Activated B cell treated with CpG ODN at 0.5 μM for 24 hours (primary cell): ENCODE measurements around the gene DNAH12. TPM values are rescaled to one million over a fixed set of nuclear protein-coding genes. Genes with fewer than 3 reads are reported as not detected.

Experiments used
- ATAC-seq: fragments of 200-7000 bp; cut with Tn5 transposase; one replicate; pipeline ENCODE4 v1.10.0; 2021; ENCODE audit warnings: low read depth, mild to moderate bottlenecking, moderate library complexity
- CTCF ChIA-PET: fragments of 350-600 bp; sonication (Branson Sonifier 250); formaldehyde crosslinking; loops from one replicate; lab custom pipeline; 2021; ENCODE audit warnings: antibody characterized with exemption; lab: Charles Lee
- POLR2A ChIA-PET: fragments of 350-600 bp; sonication (Branson Sonifier 250); formaldehyde crosslinking; loops from one replicate; lab custom pipeline; 2021; ENCODE audit warnings: antibody characterized with exemption; lab: Charles Lee
- DNase-seq: peaks from one replicate; pipeline ENCODE4 v3.0.0; 2022
- H3K27ac Mint-ChIP-seq: one replicate; pipeline ENCODE4 v1.8.0; 2020; ENCODE audit warnings: mixed read lengths
- H3K27me3 Mint-ChIP-seq: one replicate; pipeline ENCODE4 v1.8.0; 2021; ENCODE audit warnings: mixed read lengths
- H3K36me3 Mint-ChIP-seq: one replicate; pipeline ENCODE4 v1.8.0; 2021; ENCODE audit warnings: low read depth, mixed read lengths
- H3K4me1 Mint-ChIP-seq: one replicate; pipeline ENCODE4 v1.8.0; 2021; ENCODE audit warnings: mixed read lengths
- H3K4me3 Mint-ChIP-seq: one replicate; pipeline ENCODE4 v1.8.0; 2020; ENCODE audit warnings: mild to moderate bottlenecking, mixed read lengths
- H3K9me3 Mint-ChIP-seq: one replicate; pipeline ENCODE4 v1.8.0; 2020; ENCODE audit warnings: mixed read lengths
- CTCF ChIP-seq: fragments of 200-600 bp; IDR thresholded peaks from one replicate; pipeline ENCODE4 v1.8.0; 2022; ENCODE audit warnings: antibody characterized with exemption, mild to moderate bottlenecking
- intact Hi-C: fragments of 100-400 bp; cut with micrococcal nuclease; formaldehyde crosslinking; loops from one replicate; pipeline ENCODE4 v1.15.1; 2024
- total RNA-seq: library from RNA; stranded (reverse); gene quantifications from 2 replicates; pipeline ENCODE4 v1.2.3, GENCODE V29; 2022

The DNAH12 gene
- total RNA-seq, 1 donor from 2014 or later: 0.22 TPM

GRCh38 chr3:57570878-57571277, 26.7 kb upstream of the DNAH12 start:
- POLR2A ChIA-PET: no interaction called here
- CTCF ChIA-PET: no interaction called here
- DNase-seq: no peak
- TF ChIP-seq CTCF: no peak
- H3K9me3 Mint-ChIP-seq: no peaks in the 10 kb centered on the region
- peaks cover 65% of the 10 kb centered on the region for H3K36me3 Mint-ChIP-seq
- ATAC-seq: no peak
- intact Hi-C loops: loop anchor here (2.0 kb wide), 1 partner anchor 16 kb away; no protein-coding TSS in a partner anchor
- no peaks in the 10 kb centered on the region for H3K27me3 Mint-ChIP-seq
- no peaks in the 10 kb centered on the region for H3K4me1 Mint-ChIP-seq
- H3K4me3 Mint-ChIP-seq: no peak overlapping the region
- H3K27ac Mint-ChIP-seq: no peak overlapping the region

- no peak overlapping the region for H3K4me3 Mint-ChIP-seq
- no peaks in the 10 kb centered on the region for H3K27me3 Mint-ChIP-seq
- ChIA-PET POLR2A (interaction anchor here (0.7 kb wide), 1 partner anchor 14 kb away, joined by 5 read pairs; no protein-coding TSS in a partner anchor), CTCF (no interaction called here)
- intact Hi-C loops: loop anchor here (2.0 kb wide), 1 partner anchor 17 kb away; no protein-coding TSS in a partner anchor
- no peak for DNase-seq
- H3K4me1 Mint-ChIP-seq: no peaks in the 10 kb centered on the region
- no peak for TF ChIP-seq CTCF
- H3K27ac Mint-ChIP-seq: no peak overlapping the region
- no peaks in the 10 kb centered on the region for H3K9me3 Mint-ChIP-seq
- no peak for ATAC-seq
- H3K36me3 Mint-ChIP-seq: peaks cover 55% of the 10 kb centered on the region
These were observed 25.8 kb upstream of the DNAH12 start for GRCh38 chr3:57569859-57570450.

GRCh38 chr3:57559526-57559925, 15.4 kb upstream of the DNAH12 start:
- Mint-ChIP-seq H3K27me3 (no peaks in the 10 kb centered on the region), H3K4me3 (no peak overlapping the region), H3K27ac (no peak overlapping the region), H3K36me3 (peaks cover 56% of the 10 kb centered on the region), H3K4me1 (peaks cover 45% of the 10 kb centered on the region), H3K9me3 (no peaks in the 10 kb centered on the region)
- ATAC-seq (no peak), DNase-seq (no peak)
- POLR2A ChIA-PET: no interaction called here
- intact Hi-C loops: loop anchor here (5.0 to 10.0 kb wide), 2 partner anchors 457 to 555 kb away; no protein-coding TSS in a partner anchor
- TF ChIP-seq CTCF: no peak
- CTCF ChIA-PET: interaction anchor here (0.5 kb wide), 1 partner anchor 297 kb away, joined by 5 read pairs; no protein-coding TSS in a partner anchor

- H3K27me3 Mint-ChIP-seq: no peaks in the 10 kb centered on the region
- intact Hi-C loops: loop anchor here (2.0 to 10.0 kb wide), 4 partner anchors 114 to 558 kb away; no protein-coding TSS in a partner anchor
- peak overlapping the region; percentile 87 for H3K4me3 Mint-ChIP-seq
- H3K4me1 Mint-ChIP-seq: peaks cover 45% of the 10 kb centered on the region
- ChIA-PET CTCF (no interaction called here), POLR2A (interaction anchor here (0.6 to 3.2 kb wide), 4 partner anchors 9 to 875 kb away, joined by 4 to 99 read pairs (median 9); partner anchors contain the start of gene ARF4)
- ATAC-seq (peak; percentile 27), DNase-seq (peak; percentile 22)
- H3K9me3 Mint-ChIP-seq: no peaks in the 10 kb centered on the region
- H3K27ac Mint-ChIP-seq: peak overlapping the region; percentile 99
- peaks cover 44% of the 10 kb centered on the region for H3K36me3 Mint-ChIP-seq
- TF ChIP-seq CTCF: no peak
These were observed 13.0 kb upstream of the DNAH12 start for GRCh38 chr3:57557085-57557537.

- peak; percentile 38 for ATAC-seq
- peaks cover 44% of the 10 kb centered on the region for H3K4me1 Mint-ChIP-seq
- H3K36me3 Mint-ChIP-seq: peaks cover 44% of the 10 kb centered on the region
- POLR2A ChIA-PET: interaction anchor here (0.6 to 3.2 kb wide), 10 partner anchors 10 to 874 kb away, joined by 4 to 99 read pairs (median 6); partner anchors contain the start of genes APPL1, ARF4, DENND6A and SLMAP
- no peak for DNase-seq
- peak overlapping the region; percentile 87 for H3K4me3 Mint-ChIP-seq
- TF ChIP-seq CTCF: no peak
- peak overlapping the region; percentile 99 for H3K27ac Mint-ChIP-seq
- intact Hi-C loops: loop anchor here (1.0 to 10.0 kb wide), 7 partner anchors 41 to 558 kb away; partner anchors contain the start of genes ARF4, DENND6A and SLMAP
- no peaks in the 10 kb centered on the region for H3K9me3 Mint-ChIP-seq
- no peaks in the 10 kb centered on the region for H3K27me3 Mint-ChIP-seq
- CTCF ChIA-PET: interaction anchor here (1.2 to 1.5 kb wide), 2 partner anchors 39 to 377 kb away, joined by 3 to 4 read pairs; no protein-coding TSS in a partner anchor
These were observed 12.4 kb upstream of the DNAH12 start for GRCh38 chr3:57556459-57557084.
